ENCODE measurements around the gene SLC16A12. TPM values are rescaled to one million over a fixed set of nuclear protein-coding genes. Genes with fewer than 3 reads are reported as not detected.

SLC16A12 gene
- total and polyA plus RNA-seq, 2 of the 8 experiments (the other 6 are each of a cell fraction or from before 2014, with no cell fraction given) = 1.6 to 1.9 TPM

GRCh38 chr10:89476150-89476549 lies 59.2 kb downstream of the SLC16A12 start:
- H2AFZ ChIP-seq (ENCODE audit: low read length) = no peak overlapping the region
- H3K23ac ChIP-seq (ENCODE audit: insufficient read length) = no peak overlapping the region
- H4K91ac ChIP-seq (replicated peaks; ENCODE audit: insufficient read length, low read length) = no peak overlapping the region
- H4K8ac ChIP-seq (ENCODE audit: extremely low read depth, insufficient read depth, low read length) = no peak overlapping the region
- no peaks in the 10 kb centered on the region for H3K36me3 ChIP-seq (ENCODE audit: control insufficient read depth in 2 of 4, insufficient read depth in 4 of 4, low read length in 3 of 4)
- H3K79me1 ChIP-seq (ENCODE audit: low read depth, low read length) = no peaks in the 10 kb centered on the region
- H3K4me1 ChIP-seq (replicated peaks in 1 of 4; ENCODE audit: control insufficient read depth in 3 of 4, insufficient read depth in 4 of 4, low read length in 3 of 4) = peaks cover 0 to 11% (median 4%) of the 10 kb centered on the region in 4 experiments; a peak in 5 of 7 replicates
- no peak overlapping the region for H3K18ac ChIP-seq (ENCODE audit: extremely low read depth, low read length)
- no peak overlapping the region for H4K5ac ChIP-seq (ENCODE audit: insufficient read length, low read depth, low read length)
- no peaks in the 10 kb centered on the region for H3K23me2 ChIP-seq (ENCODE audit: low read depth, low read length)
- H3K4me2 ChIP-seq (ENCODE audit: insufficient read depth in 1 of 2, low read depth in 2 of 2, low read length in 2 of 2) = no peak overlapping the region
- H3K4me3 ChIP-seq (ENCODE audit: extremely low read depth in 1 of 4, insufficient read depth in 2 of 4, low read depth in 3 of 4, low read length in 4 of 4) = no peak overlapping the region
- H3K79me2 ChIP-seq (ENCODE audit: control insufficient read depth in 1 of 2, insufficient read depth in 2 of 2, low read length in 2 of 2) = no peaks in the 10 kb centered on the region
- no peaks in the 10 kb centered on the region for H3K9me3 ChIP-seq (ENCODE audit: insufficient read depth in 2 of 2, low read depth in 1 of 2, low read length in 1 of 2)
- no peak overlapping the region for H3K27ac ChIP-seq (ENCODE audit: low read depth, low read length)
- no peak overlapping the region for H2BK20ac ChIP-seq (ENCODE audit: low read length)
- H4K20me1 ChIP-seq (replicated peaks in 1 of 2; ENCODE audit: control insufficient read depth in 1 of 2, insufficient read depth in 2 of 2, low read length in 2 of 2) = no peaks in the 10 kb centered on the region
- no peaks in the 10 kb centered on the region for H3K27me3 ChIP-seq (replicated peaks in 1 of 4; ENCODE audit: control insufficient read depth in 3 of 4, extremely low read depth in 1 of 4, insufficient read depth in 3 of 4, low read length in 3 of 4)
- H3K14ac ChIP-seq (ENCODE audit: insufficient read length) = no peak overlapping the region
- FAIRE-seq = no peak
- CTCF ChIA-PET (ENCODE audit: partially characterized antibody) = interaction anchor here (1.3 kb wide), 1 partner anchor 10 kb away, joined by 4 read pairs; no protein-coding TSS in a partner anchor
- H2BK15ac ChIP-seq (ENCODE audit: low read length) = no peak overlapping the region
- H2BK12ac ChIP-seq (ENCODE audit: low read depth, low read length) = no peak overlapping the region
- H2AK5ac ChIP-seq (ENCODE audit: low read depth, low read length) = no peak overlapping the region
- no peak overlapping the region for H3K56ac ChIP-seq (replicated peaks; ENCODE audit: insufficient read length, low read depth, low read length)
- no peak for DNase-seq (ENCODE audit: low read depth in 1 of 2, low spot score in 2 of 2)
- 85% methylated on average over 6 of the region's 6 CpGs; no CpG with 5 or more reads in 1 of the 2 experiments for WGBS, 2 experiments (ENCODE audit: extremely low coverage in 1 of 2, insufficient coverage in 1 of 2, insufficient read length in 1 of 2, insufficient replicate concordance in 2 of 2, low coverage in 1 of 2, low lambda C conversion rate in 2 of 2, missing lambda C conversion rate in 1 of 2)
- H3K9ac ChIP-seq (replicated peaks in 1 of 4; ENCODE audit: extremely low read depth in 1 of 4, low read depth in 3 of 4, low read length in 3 of 4) = no peak overlapping the region
- H3K4ac ChIP-seq (replicated peaks; ENCODE audit: insufficient read length, low read depth, low read length) = no peak overlapping the region
- POLR2A ChIA-PET (ENCODE audit: partially characterized antibody) = no interaction called here
- H2BK5ac ChIP-seq (ENCODE audit: low read depth, low read length) = no peak overlapping the region
- no peak overlapping the region for H2BK120ac ChIP-seq (replicated peaks; ENCODE audit: low read depth, low read length)
- TF ChIP-seq BACH1 (IDR thresholded peaks at IDR 0.05; ENCODE audit: low read length) = no peak
- no peak for TF ChIP-seq PHF8 (conservative IDR thresholded peaks at IDR 0.05; ENCODE audit: low read depth, low read length)
- TF ChIP-seq POLR2AphosphoS5 (IDR thresholded peaks at IDR 0.05; ENCODE audit: low read depth, low read length) = no peak
- no peak for TF ChIP-seq ATF3 (IDR thresholded peaks at IDR 0.05; ENCODE audit: insufficient read depth, low read depth, low read length)
- TF ChIP-seq SP2 (IDR thresholded peaks at IDR 0.05; ENCODE audit: low read length) = no peak
- no peak for TF ChIP-seq JUND (IDR thresholded peaks at IDR 0.05; ENCODE audit: low read length)
- no peak for TF ChIP-seq ASH2L (IDR thresholded peaks at IDR 0.05; ENCODE audit: low read length)
- TF ChIP-seq SP4 (IDR thresholded peaks at IDR 0.05; ENCODE audit: low read length) = no peak
- no peak for TF ChIP-seq SIRT6 (IDR thresholded peaks at IDR 0.05; ENCODE audit: low read length)
- TF ChIP-seq SAP30 (IDR thresholded peaks at IDR 0.05; ENCODE audit: insufficient read depth, insufficient replicate concordance, low read length) = no peak
- no peak for TF ChIP-seq TCF12 (IDR thresholded peaks at IDR 0.05; ENCODE audit: low read depth, low read length)
- TF ChIP-seq CBX5 (IDR thresholded peaks at IDR 0.05; ENCODE audit: low read depth, low read length) = no peak
- no peak for TF ChIP-seq MAX (IDR thresholded peaks at IDR 0.05)
- no peak for TF ChIP-seq HDAC6 (IDR thresholded peaks at IDR 0.05; ENCODE audit: low read depth, low read length)
- no peak for TF ChIP-seq TAF1 (IDR thresholded peaks at IDR 0.05; ENCODE audit: low read depth, low read length)
- no peak for TF ChIP-seq CHD2 (IDR thresholded peaks at IDR 0.05; ENCODE audit: low read length)

Measured in H1 (cell line).